ENCODE measurements around the gene PTTG1.
"Not testable (repeated sequence)": the region's sequence is repeated elsewhere in the genome, so short reads cannot be mapped to it uniquely, and the experiment has no call there.

PTTG1 gene

DNA sequence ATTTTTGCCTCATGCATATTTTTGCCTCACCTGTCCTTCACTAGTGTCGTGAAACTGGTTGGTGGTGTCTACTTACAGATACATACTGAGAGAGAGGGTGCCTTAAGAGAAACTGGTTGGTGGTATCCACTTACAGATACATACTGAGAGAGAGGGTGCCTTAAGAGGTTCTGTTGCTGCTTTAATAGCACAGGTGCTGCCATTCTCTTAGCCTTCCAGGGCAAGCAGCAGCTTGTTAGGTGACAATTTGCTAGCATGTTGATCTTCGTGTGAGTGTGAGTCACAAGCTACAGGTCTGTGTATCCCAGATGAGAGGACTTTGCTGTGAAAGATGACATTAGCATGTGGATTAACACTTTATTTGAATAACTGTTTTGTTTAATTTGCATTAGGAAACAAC is 1.4 kb downstream of the PTTG1 start:
- no peak for DNase-seq (ENCODE audit: low read depth, low spot score)
- Histone ChIP-seq H3K4me3 (ENCODE audit: insufficient read length, low read depth) (peak overlapping the region; percentile 68), H3K9me3 (ENCODE audit: insufficient read depth, low read length) (no peaks in the 10 kb centered on the region), H3K27me3 (ENCODE audit: insufficient read depth, insufficient read length) (no peaks in the 10 kb centered on the region), H3K9ac (ENCODE audit: insufficient read length, low read depth) (no peak overlapping the region), H3K4me1 (ENCODE audit: insufficient read depth, insufficient read length) (peaks cover 2% of the 10 kb centered on the region), H3K36me3 (ENCODE audit: insufficient read depth, insufficient read length, low read length) (peaks cover 44% of the 10 kb centered on the region)
- TF ChIP-seq SUZ12 (IDR thresholded peaks at IDR 0.05; ENCODE audit: extremely low read depth, insufficient read depth, insufficient read length), result no peak
- no peak for TF ChIP-seq YY1 (IDR thresholded peaks at IDR 0.05; ENCODE audit: insufficient read depth, insufficient read length)
- TF ChIP-seq ZNF274 (IDR thresholded peaks at IDR 0.05; ENCODE audit: low read depth, low read length), result no peak

DNA sequence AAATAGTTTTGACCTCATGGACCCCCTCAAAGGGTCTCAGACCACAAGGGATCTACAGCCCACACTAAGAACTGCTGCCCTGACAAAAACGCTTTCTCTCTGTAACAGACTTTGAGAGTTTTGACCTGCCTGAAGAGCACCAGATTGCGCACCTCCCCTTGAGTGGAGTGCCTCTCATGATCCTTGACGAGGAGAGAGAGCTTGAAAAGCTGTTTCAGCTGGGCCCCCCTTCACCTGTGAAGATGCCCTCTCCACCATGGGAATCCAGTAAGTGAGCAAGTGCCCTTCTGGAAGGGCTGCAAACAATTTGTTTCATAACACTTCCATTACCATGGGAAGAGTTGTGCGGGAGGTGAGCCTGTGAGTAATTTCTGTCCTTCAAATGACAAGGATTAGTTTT is 6.0 kb downstream of the PTTG1 start:
- Histone ChIP-seq H3K9ac (ENCODE audit: insufficient read length, low read depth) (no peak overlapping the region), H3K4me1 (ENCODE audit: insufficient read depth, insufficient read length) (peaks cover 2% of the 10 kb centered on the region), H3K36me3 (ENCODE audit: insufficient read depth, insufficient read length, low read length) (peaks cover 58% of the 10 kb centered on the region), H3K27me3 (ENCODE audit: insufficient read depth, insufficient read length) (no peaks in the 10 kb centered on the region), H3K4me3 (ENCODE audit: insufficient read length, low read depth) (no peak overlapping the region), H3K9me3 (ENCODE audit: insufficient read depth, low read length) (no peaks in the 10 kb centered on the region)
- TF ChIP-seq ZNF274 (IDR thresholded peaks at IDR 0.05; ENCODE audit: low read depth, low read length) (no peak), SUZ12 (IDR thresholded peaks at IDR 0.05; ENCODE audit: extremely low read depth, insufficient read depth, insufficient read length) (no peak), YY1 (IDR thresholded peaks at IDR 0.05; ENCODE audit: insufficient read depth, insufficient read length) (no peak)
- no peak for DNase-seq (ENCODE audit: low read depth, low spot score)

DNA sequence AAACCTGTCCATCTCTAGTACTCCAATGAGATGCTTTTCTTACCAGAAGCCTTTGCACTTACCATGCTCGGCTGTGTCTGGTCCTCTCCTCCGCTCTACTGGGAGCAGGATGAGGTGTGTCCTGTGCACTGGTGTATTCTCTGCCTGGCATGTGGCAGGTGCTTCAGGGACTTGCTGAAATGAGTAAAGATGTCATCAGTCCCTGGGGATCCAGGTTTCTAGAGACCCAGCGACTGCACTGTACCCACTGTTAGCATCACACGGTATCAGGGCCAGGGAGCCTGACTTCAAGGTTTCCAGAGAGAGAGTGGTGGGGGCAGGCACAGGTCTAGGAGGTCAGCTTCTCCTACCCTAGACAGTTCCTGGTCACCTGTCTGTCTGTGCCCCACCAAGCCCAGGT is 10.5 kb downstream of the PTTG1 start:
- no peak overlapping the region for H3K9ac ChIP-seq (ENCODE audit: insufficient read length, low read depth)
- H3K4me1 ChIP-seq (ENCODE audit: insufficient read depth, insufficient read length), result no peaks in the 10 kb centered on the region
- H3K36me3 ChIP-seq (ENCODE audit: insufficient read depth, insufficient read length, low read length), result peaks cover 23% of the 10 kb centered on the region
- no peaks in the 10 kb centered on the region for H3K27me3 ChIP-seq (ENCODE audit: insufficient read depth, insufficient read length)
- no peaks in the 10 kb centered on the region for H3K9me3 ChIP-seq (ENCODE audit: insufficient read depth, low read length)
- H3K4me3 ChIP-seq (ENCODE audit: insufficient read length, low read depth), result no peak overlapping the region
- no peak for DNase-seq (ENCODE audit: low read depth, low spot score)
- TF ChIP-seq SUZ12 (IDR thresholded peaks at IDR 0.05; ENCODE audit: extremely low read depth, insufficient read depth, insufficient read length) (no peak), YY1 (IDR thresholded peaks at IDR 0.05; ENCODE audit: insufficient read depth, insufficient read length) (no peak), ZNF274 (IDR thresholded peaks at IDR 0.05; ENCODE audit: low read depth, low read length) (no peak)

DNA sequence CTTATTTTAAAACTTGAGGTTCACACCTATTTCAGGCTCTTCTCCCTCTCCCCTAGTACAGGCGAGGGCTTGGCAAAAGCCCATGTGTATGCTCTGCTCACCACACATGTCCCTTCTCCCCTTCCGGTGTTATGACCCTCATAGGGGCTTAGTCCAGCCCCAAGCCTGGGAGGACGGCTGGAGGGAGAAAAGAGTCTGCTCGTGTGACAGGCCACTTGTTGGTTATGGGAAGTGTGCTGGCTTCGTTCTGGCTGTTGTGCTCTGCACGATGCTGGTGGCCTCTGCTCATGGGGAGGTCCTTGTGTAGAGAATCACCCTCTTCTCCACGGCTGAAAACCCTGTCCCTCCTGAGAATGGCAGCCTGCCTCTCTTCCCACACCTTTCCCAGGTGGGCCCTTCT is 11.1 kb downstream of the PTTG1 start:
- Histone ChIP-seq H3K4me3 (ENCODE audit: insufficient read length, low read depth) (no peak overlapping the region), H3K9me3 (ENCODE audit: insufficient read depth, low read length) (no peaks in the 10 kb centered on the region), H3K4me1 (ENCODE audit: insufficient read depth, insufficient read length) (no peaks in the 10 kb centered on the region), H3K27me3 (ENCODE audit: insufficient read depth, insufficient read length) (no peaks in the 10 kb centered on the region), H3K36me3 (ENCODE audit: insufficient read depth, insufficient read length, low read length) (peaks cover 17% of the 10 kb centered on the region), H3K9ac (ENCODE audit: insufficient read length, low read depth) (no peak overlapping the region)
- DNase-seq (ENCODE audit: low read depth, low spot score), result no peak
- TF ChIP-seq SUZ12 (IDR thresholded peaks at IDR 0.05; ENCODE audit: extremely low read depth, insufficient read depth, insufficient read length) (no peak), YY1 (IDR thresholded peaks at IDR 0.05; ENCODE audit: insufficient read depth, insufficient read length) (no peak), ZNF274 (IDR thresholded peaks at IDR 0.05; ENCODE audit: low read depth, low read length) (no peak)

DNA sequence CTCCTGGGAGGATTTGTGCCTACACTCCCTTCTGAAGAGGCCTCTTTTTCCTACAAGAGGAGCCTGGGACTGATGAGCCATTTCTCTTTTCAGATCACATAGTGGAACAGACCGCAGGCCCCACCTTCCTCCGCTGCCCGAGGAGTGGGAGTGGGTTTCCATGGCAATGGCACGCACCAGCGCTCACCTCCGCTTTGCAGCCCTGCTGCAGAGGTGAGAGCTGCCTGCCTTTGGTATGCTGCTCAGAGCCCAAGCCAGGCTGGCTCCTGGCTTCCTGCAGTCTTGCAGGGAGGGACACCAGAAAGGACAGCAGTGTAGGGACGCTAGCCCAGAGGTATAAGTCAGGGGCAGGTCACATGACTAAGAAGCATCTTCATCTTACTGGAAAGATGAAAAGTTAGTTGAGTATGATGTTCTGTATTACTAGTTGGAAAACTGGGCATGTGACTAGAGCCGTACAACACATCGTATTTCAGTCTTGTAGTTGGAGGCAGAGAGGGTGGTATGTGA is 12.4 kb downstream of the PTTG1 start:
- no peak overlapping the region for H3K4me3 ChIP-seq (ENCODE audit: insufficient read length, low read depth)
- H3K27me3 ChIP-seq (ENCODE audit: insufficient read depth, insufficient read length), result no peaks in the 10 kb centered on the region
- H3K9ac ChIP-seq (ENCODE audit: insufficient read length, low read depth), result no peak overlapping the region
- H3K9me3 ChIP-seq (ENCODE audit: insufficient read depth, low read length), result no peaks in the 10 kb centered on the region
- TF ChIP-seq SUZ12 (IDR thresholded peaks at IDR 0.05; ENCODE audit: extremely low read depth, insufficient read depth, insufficient read length) (no peak), YY1 (IDR thresholded peaks at IDR 0.05; ENCODE audit: insufficient read depth, insufficient read length) (no peak), ZNF274 (IDR thresholded peaks at IDR 0.05; ENCODE audit: low read depth, low read length) (no peak)
- H3K4me1 ChIP-seq (ENCODE audit: insufficient read depth, insufficient read length), result no peaks in the 10 kb centered on the region
- H3K36me3 ChIP-seq (ENCODE audit: insufficient read depth, insufficient read length, low read length), result peaks cover 5% of the 10 kb centered on the region
- DNase-seq (ENCODE audit: low read depth, low spot score), result no peak

DNA sequence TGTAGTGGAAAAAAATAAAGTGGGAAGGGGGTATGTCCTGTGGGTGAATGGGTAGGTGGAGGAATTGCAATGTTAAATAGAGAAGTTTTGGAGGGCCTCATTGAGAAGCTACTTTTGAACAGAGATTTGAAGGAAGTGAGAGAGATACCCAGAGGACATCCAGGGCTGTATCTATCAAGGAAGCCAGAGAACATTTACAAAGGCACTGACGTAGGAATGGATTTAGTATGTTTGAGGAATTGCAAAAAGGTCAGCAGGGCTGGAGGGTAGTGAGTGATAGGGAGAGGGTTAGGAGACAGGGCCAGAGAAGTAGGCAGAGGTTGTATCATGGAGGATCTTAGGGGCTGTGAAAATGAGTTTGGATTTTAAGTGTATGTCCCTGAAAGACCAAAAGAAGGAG is 13.9 kb downstream of the PTTG1 start:
- H3K4me3 ChIP-seq (ENCODE audit: insufficient read length, low read depth), result no peak overlapping the region
- no peaks in the 10 kb centered on the region for H3K27me3 ChIP-seq (ENCODE audit: insufficient read depth, insufficient read length)
- DNase-seq (ENCODE audit: low read depth, low spot score), result no peak
- H3K36me3 ChIP-seq (ENCODE audit: insufficient read depth, insufficient read length, low read length), result no peaks in the 10 kb centered on the region
- no peaks in the 10 kb centered on the region for H3K9me3 ChIP-seq (ENCODE audit: insufficient read depth, low read length)
- no peak overlapping the region for H3K9ac ChIP-seq (ENCODE audit: insufficient read length, low read depth)
- TF ChIP-seq SUZ12 (IDR thresholded peaks at IDR 0.05; ENCODE audit: extremely low read depth, insufficient read depth, insufficient read length) (no peak), ZNF274 (IDR thresholded peaks at IDR 0.05; ENCODE audit: low read depth, low read length) (no peak), YY1 (IDR thresholded peaks at IDR 0.05; ENCODE audit: insufficient read depth, insufficient read length) (no peak)
- no peaks in the 10 kb centered on the region for H3K4me1 ChIP-seq (ENCODE audit: insufficient read depth, insufficient read length)

DNA sequence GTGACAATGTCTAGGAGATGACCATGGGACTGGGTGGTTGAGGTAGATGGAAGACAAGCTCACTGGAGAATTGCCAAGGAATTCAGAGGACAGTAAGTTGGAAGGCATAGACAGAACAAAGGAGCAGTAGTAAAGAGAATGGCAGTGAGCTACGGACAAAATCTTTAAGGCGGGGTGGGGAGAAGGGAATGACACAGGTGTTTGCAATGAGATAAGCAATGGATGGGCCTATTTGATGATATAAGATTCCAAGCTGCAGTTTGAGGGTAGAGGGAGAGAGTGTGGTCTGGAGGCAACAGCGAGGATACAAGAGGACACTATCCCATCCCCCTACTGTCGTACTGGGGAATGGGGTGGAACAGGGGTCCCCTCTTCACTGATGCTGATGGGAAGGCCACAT is 14.4 kb downstream of the PTTG1 start:
- no peak overlapping the region for H3K9ac ChIP-seq (ENCODE audit: insufficient read length, low read depth)
- H3K4me1 ChIP-seq (ENCODE audit: insufficient read depth, insufficient read length), result no peaks in the 10 kb centered on the region
- no peaks in the 10 kb centered on the region for H3K27me3 ChIP-seq (ENCODE audit: insufficient read depth, insufficient read length)
- no peak overlapping the region for H3K4me3 ChIP-seq (ENCODE audit: insufficient read length, low read depth)
- no peak for DNase-seq (ENCODE audit: low read depth, low spot score)
- no peaks in the 10 kb centered on the region for H3K9me3 ChIP-seq (ENCODE audit: insufficient read depth, low read length)
- no peak for TF ChIP-seq YY1 (IDR thresholded peaks at IDR 0.05; ENCODE audit: insufficient read depth, insufficient read length)
- TF ChIP-seq SUZ12 (IDR thresholded peaks at IDR 0.05; ENCODE audit: extremely low read depth, insufficient read depth, insufficient read length), result no peak
- no peak for TF ChIP-seq ZNF274 (IDR thresholded peaks at IDR 0.05; ENCODE audit: low read depth, low read length)
- H3K36me3 ChIP-seq (ENCODE audit: insufficient read depth, insufficient read length, low read length), result no peaks in the 10 kb centered on the region

DNA sequence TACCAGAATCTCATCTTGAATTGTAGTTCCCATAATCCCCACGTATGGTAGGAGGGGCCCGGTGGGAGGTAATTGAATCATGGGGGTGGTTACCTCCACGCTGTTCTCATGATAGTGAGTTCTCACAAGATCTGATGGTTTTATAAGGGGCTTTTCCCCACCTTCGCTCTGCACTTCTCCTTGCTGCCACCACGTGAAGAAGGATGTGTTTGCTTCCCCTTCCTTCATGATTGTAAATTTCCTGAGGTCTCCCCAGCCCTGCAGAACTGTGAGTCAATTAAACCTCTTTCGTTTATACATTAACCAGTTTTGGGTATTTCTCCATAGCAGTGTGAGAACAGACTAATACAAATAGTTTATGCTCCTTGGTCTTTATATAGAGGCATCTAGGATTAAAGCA is 15.0 kb downstream of the PTTG1 start:
- not testable (repeated sequence) for H3K4me1 ChIP-seq (ENCODE audit: insufficient read depth, insufficient read length); H3K4me3 ChIP-seq (ENCODE audit: insufficient read length, low read depth); DNase-seq (ENCODE audit: low read depth, low spot score); H3K9ac ChIP-seq (ENCODE audit: insufficient read length, low read depth); H3K36me3 ChIP-seq (ENCODE audit: insufficient read depth, insufficient read length, low read length); H3K9me3 ChIP-seq (ENCODE audit: insufficient read depth, low read length); H3K27me3 ChIP-seq (ENCODE audit: insufficient read depth, insufficient read length)
